Embryonic facial prominence (tissue), 1 donor: ENCODE measurements around the gene KCNK2.

Experiments used
- DNase-seq: peaks from one replicate; pipeline ENCODE4 v3.0.0-alpha.2; 2016; ENCODE audit errors: extremely low spot score

The KCNK2 gene

GRCh38 chr1:215252164-215252563 lies 169.6 kb downstream of the KCNK2 start:
- DNase-seq: no peak

- DNase-seq: no peak
These were observed 174.6 kb downstream of the KCNK2 start for GRCh38 chr1:215256936-215257679.

- DNase-seq: no peak
These were observed 178.2 kb downstream of the KCNK2 start for GRCh38 chr1:215260711-215261110.

DNA sequence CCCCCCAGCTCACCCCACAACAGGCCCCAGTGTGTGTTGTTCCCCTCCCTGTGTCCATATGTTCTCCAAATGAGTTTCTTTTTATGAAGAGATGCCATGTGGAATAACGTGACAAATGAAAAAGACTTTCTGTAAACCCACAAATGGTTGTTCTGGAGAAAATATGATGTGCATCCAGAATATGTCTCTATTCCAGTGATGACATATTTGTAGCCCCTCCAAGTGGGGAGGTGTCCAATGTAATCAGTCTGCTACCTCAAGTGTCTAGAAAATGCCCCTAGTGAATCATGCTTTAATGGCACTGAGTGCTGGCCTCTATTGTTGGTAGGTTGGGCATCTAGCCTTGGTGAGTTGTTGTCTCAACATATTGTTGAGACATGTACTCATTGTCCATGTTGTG lies 179.6 kb downstream of the KCNK2 start:
- DNase-seq: no peak

- DNase-seq: no peak
These were observed 181.1 kb downstream of the KCNK2 start for GRCh38 chr1:215263636-215264035.

GRCh38 chr1:215264649-215265048 lies 182.1 kb downstream of the KCNK2 start:
- no peak for DNase-seq

DNA sequence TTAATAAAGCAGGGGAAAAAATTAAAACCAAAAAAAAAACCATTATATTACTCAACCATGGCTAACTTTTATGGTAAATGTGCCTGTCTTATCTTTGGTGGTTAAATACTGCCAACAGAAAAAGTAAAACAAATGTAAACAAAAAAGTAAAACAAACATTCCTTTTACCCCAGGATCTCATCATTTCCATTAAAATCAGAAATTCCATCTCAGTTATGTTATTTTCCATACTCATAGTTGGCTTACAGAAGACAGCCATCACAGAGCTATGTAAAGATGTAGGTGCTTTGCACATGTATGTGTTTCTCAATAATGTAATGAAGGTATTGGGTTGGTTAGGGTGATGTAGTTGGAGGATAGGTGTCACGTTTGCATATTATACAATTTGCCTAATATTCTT lies 185.0 kb downstream of the KCNK2 start:
- no peak for DNase-seq

DNA sequence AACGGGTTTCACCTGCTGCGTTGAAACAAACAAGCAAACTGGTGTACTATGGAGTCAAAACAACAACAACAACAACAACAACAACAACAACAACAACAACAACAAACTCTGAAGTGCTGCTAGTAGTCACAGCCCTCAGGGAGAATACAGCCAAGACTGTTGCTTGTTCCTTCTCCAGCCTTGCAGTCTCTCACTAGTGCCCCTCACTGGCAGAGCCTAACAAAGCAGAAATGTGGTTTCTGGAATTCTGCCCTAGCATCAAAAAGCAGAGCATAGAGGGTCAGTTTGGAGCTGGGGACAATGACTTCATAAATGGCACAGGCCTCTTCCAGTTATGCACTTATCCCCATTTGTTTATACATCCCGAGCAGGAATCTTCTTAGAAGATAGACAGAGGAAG lies 187.4 kb downstream of the KCNK2 start:
- no peak for DNase-seq

GRCh38 chr1:215273838-215274516 lies 191.4 kb downstream of the KCNK2 start:
- DNase-seq: no peak

DNA sequence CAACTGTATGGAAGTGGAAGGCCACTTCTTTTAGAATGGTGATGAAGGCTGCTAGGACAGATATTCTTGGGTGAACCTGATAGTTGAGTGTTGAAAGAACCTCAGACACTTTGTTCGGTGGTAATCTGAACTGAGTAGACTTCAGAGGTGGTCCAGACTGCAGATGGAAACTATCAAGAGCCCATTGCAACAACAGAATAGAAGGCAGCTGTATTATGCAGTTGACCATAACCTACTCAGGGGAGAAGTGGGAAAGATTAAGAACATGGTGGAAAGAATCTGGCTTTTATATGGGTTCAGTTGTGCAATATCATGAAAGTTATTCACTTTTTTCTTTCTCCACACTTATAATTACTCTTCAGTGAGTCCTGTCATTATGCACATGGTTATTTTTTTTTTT lies 194.0 kb downstream of the KCNK2 start:
- no peak for DNase-seq

GRCh38 chr1:215277532-215277931 lies 195.0 kb downstream of the KCNK2 start:
- no peak for DNase-seq

DNA sequence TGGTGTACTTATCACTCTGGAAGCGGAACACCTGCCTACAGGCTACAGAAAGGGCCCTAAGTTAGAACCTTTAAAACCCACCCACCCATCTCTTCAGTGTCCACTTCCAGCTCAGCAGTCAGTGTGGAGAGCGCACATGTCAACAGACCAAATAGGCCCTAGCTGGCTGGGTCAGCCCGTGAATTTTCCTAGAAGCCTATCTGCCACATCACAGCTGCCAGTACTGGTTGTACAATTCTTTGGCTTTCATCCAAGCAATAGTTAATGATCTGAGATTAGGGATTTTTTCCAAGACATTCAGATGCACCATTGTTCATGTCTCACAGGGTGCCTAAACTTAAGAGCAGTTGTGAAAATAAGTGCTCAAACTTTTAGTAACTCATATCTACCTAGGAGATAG lies 197.1 kb downstream of the KCNK2 start:
- no peak for DNase-seq

GRCh38 chr1:215282557-215282956 lies 200.0 kb downstream of the KCNK2 start:
- DNase-seq: no peak

GRCh38 chr1:215285013-215285800 lies 202.7 kb downstream of the KCNK2 start:
- no peak for DNase-seq
